ENCODE results near the gene SHQ1. TPM values are rescaled to one million over a fixed set of nuclear protein-coding genes. Genes with fewer than 3 reads are reported as not detected.

Gene SHQ1
- total RNA-seq, 1 donor from 2014 or later, result 18.8 TPM

GRCh38 chr3:72810063-72810462 is 38.2 kb downstream of the SHQ1 start:
- Histone ChIP-seq H3K9me3 (replicated peaks) (no peaks in the 10 kb centered on the region), H3K27me3 (ENCODE audit: low read depth) (no peaks in the 10 kb centered on the region), H3K36me3 (peaks cover 16% of the 10 kb centered on the region), H3K4me3 (no peak overlapping the region), H3K27ac (replicated peaks) (no peak overlapping the region), H3K4me1 (peaks cover 27% of the 10 kb centered on the region)
- DNase-seq, result no peak
- intact Hi-C loops (cut with micrococcal nuclease), result loop anchor here (10.0 kb wide), 2 partner anchors 855 to 935 kb away; no protein-coding TSS in a partner anchor
- no peak for TF ChIP-seq CTCF (IDR thresholded peaks at IDR 0.05; ENCODE audit: borderline replicate concordance)

GRCh38 chr3:72804361-72804760 is 43.9 kb downstream of the SHQ1 start:
- DNase-seq, result no peak

GRCh38 chr3:72803573-72803972 is 44.7 kb downstream of the SHQ1 start:
- no peak overlapping the region for H3K4me3 ChIP-seq
- H3K27me3 ChIP-seq (ENCODE audit: low read depth), result no peaks in the 10 kb centered on the region
- H3K9me3 ChIP-seq (replicated peaks), result no peaks in the 10 kb centered on the region
- peaks cover 17% of the 10 kb centered on the region for H3K4me1 ChIP-seq
- peaks cover 3% of the 10 kb centered on the region for H3K36me3 ChIP-seq
- H3K27ac ChIP-seq (replicated peaks), result no peak overlapping the region
- intact Hi-C loops (cut with micrococcal nuclease), result no loop called here
- no peak for TF ChIP-seq CTCF (IDR thresholded peaks at IDR 0.05; ENCODE audit: borderline replicate concordance)
- no peak for DNase-seq

More at GRCh38 chr3:72804361-72804760, 43.9 kb downstream of the SHQ1 start:
- H3K27me3 ChIP-seq (ENCODE audit: low read depth), result no peaks in the 10 kb centered on the region
- H3K4me1 ChIP-seq, result peaks cover 14% of the 10 kb centered on the region
- no peak overlapping the region for H3K4me3 ChIP-seq
- H3K9me3 ChIP-seq (replicated peaks), result no peaks in the 10 kb centered on the region
- peaks cover 7% of the 10 kb centered on the region for H3K36me3 ChIP-seq
- no peak for TF ChIP-seq CTCF (IDR thresholded peaks at IDR 0.05; ENCODE audit: borderline replicate concordance)
- no peak overlapping the region for H3K27ac ChIP-seq (replicated peaks)
- intact Hi-C loops (cut with micrococcal nuclease), result no loop called here

- no peak for TF ChIP-seq CTCF (IDR thresholded peaks at IDR 0.05; ENCODE audit: borderline replicate concordance)
- H3K9me3 ChIP-seq (replicated peaks), result no peaks in the 10 kb centered on the region
- intact Hi-C loops (cut with micrococcal nuclease), result no loop called here
- no peaks in the 10 kb centered on the region for H3K27me3 ChIP-seq (ENCODE audit: low read depth)
- peaks cover 3% of the 10 kb centered on the region for H3K36me3 ChIP-seq
- no peak overlapping the region for H3K4me3 ChIP-seq
- no peak for DNase-seq
- H3K4me1 ChIP-seq, result peaks cover 29% of the 10 kb centered on the region
- no peak overlapping the region for H3K27ac ChIP-seq (replicated peaks)
Observed at GRCh38 chr3:72802001-72802400, 46.2 kb downstream of the SHQ1 start.

- H3K27me3 ChIP-seq (ENCODE audit: low read depth), result no peaks in the 10 kb centered on the region
- H3K36me3 ChIP-seq, result peaks cover 3% of the 10 kb centered on the region
- peaks cover 18% of the 10 kb centered on the region for H3K4me1 ChIP-seq
- intact Hi-C loops (cut with micrococcal nuclease), result no loop called here
- no peak for DNase-seq
- no peaks in the 10 kb centered on the region for H3K9me3 ChIP-seq (replicated peaks)
- no peak for TF ChIP-seq CTCF (IDR thresholded peaks at IDR 0.05; ENCODE audit: borderline replicate concordance)
- no peak overlapping the region for H3K4me3 ChIP-seq
- no peak overlapping the region for H3K27ac ChIP-seq (replicated peaks)
Observed at GRCh38 chr3:72800869-72801268, 47.4 kb downstream of the SHQ1 start.

Measured in left ventricle myocardium inferior (tissue), 1 donor.